HepG2 (cell line): ENCODE results near the gene CMTM8. TPM values are rescaled to one million over a fixed set of nuclear protein-coding genes. Genes with fewer than 3 reads are reported as not detected.
A peak's percentile ranks its signal among the peaks of the same experiment; 100 is the strongest.

ENCODE experiments used
- ELF3 ChIP-seq: IDR thresholded peaks from 2 replicates; pipeline ENCODE4 v1.6.1; 2016; ENCODE audit warnings: missing genetic modification reagents, missing compliant biosample characterization
- HOXA3 ChIP-seq: sonication (generic); formaldehyde crosslinking; IDR thresholded peaks from 2 replicates; pipeline ENCODE4 v1.5.0; 2020; ENCODE audit warnings: missing genetic modification reagents
- HOXA5 ChIP-seq: sonication (generic); formaldehyde crosslinking; IDR thresholded peaks from 2 replicates; pipeline ENCODE4 v1.4.0; 2020; ENCODE audit warnings: missing genetic modification reagents
- ISL2 ChIP-seq: sonication (generic); formaldehyde crosslinking; IDR thresholded peaks from 2 replicates; pipeline ENCODE4 v1.5.0; 2020; ENCODE audit warnings: missing genetic modification reagents
- KDM1A ChIP-seq: IDR thresholded peaks from 2 replicates; pipeline ENCODE4 v1.6.1; 2016; ENCODE audit warnings: missing compliant biosample characterization
- MLLT10 ChIP-seq: sonication (generic); formaldehyde crosslinking; IDR thresholded peaks from 2 replicates; pipeline ENCODE4 v1.4.0; 2020; ENCODE audit warnings: missing genetic modification reagents
- NCOR1 ChIP-seq: fragments of 200-600 bp; sonication (generic); IDR thresholded peaks from 2 replicates; pipeline ENCODE4 v1.7.0; 2017; ENCODE audit warnings: antibody characterized with exemption, low read length, borderline replicate concordance
- RARA ChIP-seq: IDR thresholded peaks from 2 replicates; pipeline ENCODE4 v1.6.1; 2016; ENCODE audit warnings: missing genetic modification reagents, missing compliant biosample characterization
- SOX6 ChIP-seq, 2 experiments: fragments of 450-650 bp in 1 of 2; sonication (generic) in 1 of 2; formaldehyde crosslinking in 1 of 2; IDR thresholded peaks; 2 replicates each; pipeline versions ENCODE4 v1.4.0 to v1.6.1; 2017 to 2020; ENCODE audit warnings: antibody characterized with exemption in 1 of 2, mild to moderate bottlenecking in 1 of 2, missing genetic modification reagents in 1 of 2
- SP140L ChIP-seq: sonication (generic); formaldehyde crosslinking; IDR thresholded peaks from 2 replicates; pipeline ENCODE4 v1.4.0; 2020; ENCODE audit warnings: missing genetic modification reagents, borderline replicate concordance
- ZFP62 ChIP-seq: sonication (generic); formaldehyde crosslinking; IDR thresholded peaks from 2 replicates; pipeline ENCODE4 v1.4.0; 2020; ENCODE audit warnings: missing genetic modification reagents
- ZNF430 ChIP-seq: sonication (generic); formaldehyde crosslinking; IDR thresholded peaks from 2 replicates; pipeline ENCODE4 v1.9.0; 2021; ENCODE audit warnings: mild to moderate bottlenecking, missing genetic modification reagents
- ZNF441 ChIP-seq: sonication (generic); formaldehyde crosslinking; IDR thresholded peaks from 2 replicates; pipeline ENCODE4 v1.7.0; 2021; ENCODE audit warnings: missing genetic modification reagents, borderline replicate concordance
- ZNF446 ChIP-seq: sonication (generic); formaldehyde crosslinking; IDR thresholded peaks from 2 replicates; pipeline ENCODE4 v1.5.0; 2020; ENCODE audit warnings: mild to moderate bottlenecking, missing genetic modification reagents
- ZNF543 ChIP-seq: sonication (generic); formaldehyde crosslinking; IDR thresholded peaks from 2 replicates; pipeline ENCODE4 v1.4.0; 2020; ENCODE audit warnings: mild to moderate bottlenecking, missing genetic modification reagents
- ZNF577 ChIP-seq: sonication (generic); formaldehyde crosslinking; IDR thresholded peaks from 2 replicates; pipeline ENCODE4 v1.4.0; 2020; ENCODE audit warnings: mild to moderate bottlenecking, low read depth, missing genetic modification reagents, borderline replicate concordance
- ZNF891 ChIP-seq: sonication (generic); formaldehyde crosslinking; IDR thresholded peaks from 2 replicates; pipeline ENCODE4 v1.5.0; 2020; ENCODE audit warnings: mild to moderate bottlenecking, missing genetic modification reagents
- polyA plus RNA-seq, 8 experiments: library from polyadenylated mRNA; depleted of rRNA in 3 of 8; stranded (reverse) in 7 of 8; unstranded in 1 of 8; fragments of >200 nt; fragmentation: Illumina TruSeq in 4 of 8; extraction: Trizol in 4 of 8; gene quantifications; 2 replicates each; pipeline versions ENCODE4 v1.2.1 to v1.2.3, GENCODE V29; 2011 to 2016; ENCODE audit warnings: low read depth in 4 of 8, missing spikeins in 1 of 8, mixed read lengths in 1 of 8; ENCODE audit not compliant: insufficient read depth in 1 of 8
- total RNA-seq, 5 experiments: library from RNA; depleted of rRNA; stranded (reverse); fragments of >200 nt; fragmentation: Illumina TruSeq; extraction: Trizol; gene quantifications; 2 replicates each; pipeline ENCODE4 v1.2.3, GENCODE V29; 2016; ENCODE audit warnings: low read depth in 1 of 5
- TF ChIP-seq, protein P1 (sequence below): sonication (generic); formaldehyde crosslinking; IDR thresholded peaks from 2 replicates; pipeline ENCODE4 v1.5.0; 2020; ENCODE audit warnings: missing genetic modification reagents
- TF ChIP-seq, protein P2 (sequence below): sonication (generic); formaldehyde crosslinking; IDR thresholded peaks from 2 replicates; pipeline ENCODE4 v1.9.0; 2021; ENCODE audit warnings: mild to moderate bottlenecking, missing genetic modification reagents
- TF ChIP-seq, protein P3 (sequence below): sonication (generic); formaldehyde crosslinking; IDR thresholded peaks from 2 replicates; pipeline ENCODE4 v1.5.1; 2020; ENCODE audit warnings: mild to moderate bottlenecking, missing genetic modification reagents, moderate library complexity
- TF ChIP-seq, protein P4 (sequence below): sonication (generic); formaldehyde crosslinking; IDR thresholded peaks from 2 replicates; pipeline ENCODE4 v1.5.0; 2020; ENCODE audit warnings: missing genetic modification reagents, mild to moderate bottlenecking, borderline replicate concordance

CMTM8 gene
- total and polyA plus RNA-seq, 2 of the 13 experiments (the other 11 are each of a cell fraction or from before 2014, with no cell fraction given) = 8.9 to 15.8 TPM

DNA sequence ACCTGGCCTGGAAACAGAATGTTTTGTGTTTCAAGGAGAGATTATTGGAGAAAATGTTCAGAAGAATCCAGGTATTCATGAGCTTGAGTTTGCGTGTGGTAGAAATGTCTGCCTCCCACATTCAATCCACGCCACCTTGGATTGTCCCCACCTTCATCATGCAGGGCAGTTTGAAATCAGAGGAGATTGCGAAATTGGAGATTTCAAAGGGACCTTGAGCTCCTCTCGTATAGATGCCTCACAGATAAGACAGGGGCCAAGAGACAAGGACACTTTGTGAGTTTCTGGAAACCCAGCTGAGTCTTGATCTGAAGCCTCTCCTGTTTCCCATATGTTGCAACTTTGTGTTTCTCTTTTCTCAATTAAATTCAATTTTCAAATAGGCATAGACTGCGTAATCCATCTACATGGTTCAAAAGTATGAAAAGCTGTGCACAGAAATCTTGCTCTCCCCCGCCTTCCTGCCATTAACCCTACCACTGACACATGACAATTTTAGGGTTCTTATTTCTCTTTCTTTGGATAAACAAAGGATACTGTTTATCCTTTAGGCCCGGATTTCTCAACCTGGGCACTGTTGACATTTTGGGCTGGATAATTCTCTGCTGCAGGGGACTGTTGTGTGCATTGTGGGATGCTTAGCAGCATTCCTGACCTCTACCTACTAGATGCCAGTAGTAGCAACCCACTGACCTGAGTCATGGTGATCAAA lies 53.8 kb downstream of the CMTM8 start (continued):
- TF ChIP-seq MLLT10 (no peak), NCOR1 (peak; percentile 30; the same call in 1 of the 2 replicates), ZNF543 (CRISPR knock-in tag) (no peak), ZNF441 (no peak), HOXA3 (peak; percentile 46), ZNF577 (no peak), SOX6 (IDR thresholded peaks at IDR 0.05) (no peak), SOX6 (CRISPR knock-in tag; IDR thresholded peaks at IDR 0.05) (peak; percentile 59), KDM1A (CRISPR knock-in tag) (peak; percentile 37; the same call in 1 of the 2 replicates), ISL2 (CRISPR knock-in tag) (peak; percentile 68), ELF3 (no peak), ZNF446 (CRISPR knock-in tag) (no peak), ZNF430 (CRISPR knock-in tag) (no peak), ZFP62 (CRISPR knock-in tag) (no peak), RARA (CRISPR knock-in tag) (0 out of 2 replicates have a peak, but pooled peaks have one; percentile 2), HOXA5 (no peak), ZNF891 (CRISPR knock-in tag) (no peak), SP140L (CRISPR knock-in tag) (no peak)
- TF ChIP-seq, protein P1, sequence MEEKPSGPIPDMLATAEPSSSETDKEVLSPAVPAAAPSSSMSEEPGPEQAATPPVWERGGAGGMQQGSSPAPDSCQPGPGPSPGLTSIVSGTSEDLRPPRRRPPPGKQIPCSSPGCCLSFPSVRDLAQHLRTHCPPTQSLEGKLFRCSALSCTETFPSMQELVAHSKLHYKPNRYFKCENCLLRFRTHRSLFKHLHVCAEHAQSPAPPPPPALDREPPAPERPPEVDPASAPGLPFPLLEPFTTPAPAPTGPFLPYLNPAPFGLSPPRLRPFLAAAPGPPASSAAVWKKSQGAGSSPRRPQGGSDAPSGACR = no peak
- TF ChIP-seq, protein P2, sequence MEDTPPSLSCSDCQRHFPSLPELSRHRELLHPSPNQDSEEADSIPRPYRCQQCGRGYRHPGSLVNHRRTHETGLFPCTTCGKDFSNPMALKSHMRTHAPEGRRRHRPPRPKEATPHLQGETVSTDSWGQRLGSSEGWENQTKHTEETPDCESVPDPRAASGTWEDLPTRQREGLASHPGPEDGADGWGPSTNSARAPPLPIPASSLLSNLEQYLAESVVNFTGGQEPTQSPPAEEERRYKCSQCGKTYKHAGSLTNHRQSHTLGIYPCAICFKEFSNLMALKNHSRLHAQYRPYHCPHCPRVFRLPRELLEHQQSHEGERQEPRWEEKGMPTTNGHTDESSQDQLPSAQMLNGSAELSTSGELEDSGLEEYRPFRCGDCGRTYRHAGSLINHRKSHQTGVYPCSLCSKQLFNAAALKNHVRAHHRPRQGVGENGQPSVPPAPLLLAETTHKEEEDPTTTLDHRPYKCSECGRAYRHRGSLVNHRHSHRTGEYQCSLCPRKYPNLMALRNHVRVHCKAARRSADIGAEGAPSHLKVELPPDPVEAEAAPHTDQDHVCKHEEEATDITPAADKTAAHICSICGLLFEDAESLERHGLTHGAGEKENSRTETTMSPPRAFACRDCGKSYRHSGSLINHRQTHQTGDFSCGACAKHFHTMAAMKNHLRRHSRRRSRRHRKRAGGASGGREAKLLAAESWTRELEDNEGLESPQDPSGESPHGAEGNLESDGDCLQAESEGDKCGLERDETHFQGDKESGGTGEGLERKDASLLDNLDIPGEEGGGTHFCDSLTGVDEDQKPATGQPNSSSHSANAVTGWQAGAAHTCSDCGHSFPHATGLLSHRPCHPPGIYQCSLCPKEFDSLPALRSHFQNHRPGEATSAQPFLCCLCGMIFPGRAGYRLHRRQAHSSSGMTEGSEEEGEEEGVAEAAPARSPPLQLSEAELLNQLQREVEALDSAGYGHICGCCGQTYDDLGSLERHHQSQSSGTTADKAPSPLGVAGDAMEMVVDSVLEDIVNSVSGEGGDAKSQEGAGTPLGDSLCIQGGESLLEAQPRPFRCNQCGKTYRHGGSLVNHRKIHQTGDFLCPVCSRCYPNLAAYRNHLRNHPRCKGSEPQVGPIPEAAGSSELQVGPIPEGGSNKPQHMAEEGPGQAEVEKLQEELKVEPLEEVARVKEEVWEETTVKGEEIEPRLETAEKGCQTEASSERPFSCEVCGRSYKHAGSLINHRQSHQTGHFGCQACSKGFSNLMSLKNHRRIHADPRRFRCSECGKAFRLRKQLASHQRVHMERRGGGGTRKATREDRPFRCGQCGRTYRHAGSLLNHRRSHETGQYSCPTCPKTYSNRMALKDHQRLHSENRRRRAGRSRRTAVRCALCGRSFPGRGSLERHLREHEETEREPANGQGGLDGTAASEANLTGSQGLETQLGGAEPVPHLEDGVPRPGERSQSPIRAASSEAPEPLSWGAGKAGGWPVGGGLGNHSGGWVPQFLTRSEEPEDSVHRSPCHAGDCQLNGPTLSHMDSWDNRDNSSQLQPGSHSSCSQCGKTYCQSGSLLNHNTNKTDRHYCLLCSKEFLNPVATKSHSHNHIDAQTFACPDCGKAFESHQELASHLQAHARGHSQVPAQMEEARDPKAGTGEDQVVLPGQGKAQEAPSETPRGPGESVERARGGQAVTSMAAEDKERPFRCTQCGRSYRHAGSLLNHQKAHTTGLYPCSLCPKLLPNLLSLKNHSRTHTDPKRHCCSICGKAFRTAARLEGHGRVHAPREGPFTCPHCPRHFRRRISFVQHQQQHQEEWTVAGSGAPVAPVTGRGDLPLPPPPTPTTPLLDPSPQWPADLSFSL (CRISPR knock-in tag) = no peak
- TF ChIP-seq, protein P3, sequence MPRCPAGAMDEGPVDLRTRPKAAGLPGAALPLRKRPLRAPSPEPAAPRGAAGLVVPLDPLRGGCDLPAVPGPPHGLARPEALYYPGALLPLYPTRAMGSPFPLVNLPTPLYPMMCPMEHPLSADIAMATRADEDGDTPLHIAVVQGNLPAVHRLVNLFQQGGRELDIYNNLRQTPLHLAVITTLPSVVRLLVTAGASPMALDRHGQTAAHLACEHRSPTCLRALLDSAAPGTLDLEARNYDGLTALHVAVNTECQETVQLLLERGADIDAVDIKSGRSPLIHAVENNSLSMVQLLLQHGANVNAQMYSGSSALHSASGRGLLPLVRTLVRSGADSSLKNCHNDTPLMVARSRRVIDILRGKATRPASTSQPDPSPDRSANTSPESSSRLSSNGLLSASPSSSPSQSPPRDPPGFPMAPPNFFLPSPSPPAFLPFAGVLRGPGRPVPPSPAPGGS (CRISPR knock-in tag) = no peak
- TF ChIP-seq, protein P4, sequence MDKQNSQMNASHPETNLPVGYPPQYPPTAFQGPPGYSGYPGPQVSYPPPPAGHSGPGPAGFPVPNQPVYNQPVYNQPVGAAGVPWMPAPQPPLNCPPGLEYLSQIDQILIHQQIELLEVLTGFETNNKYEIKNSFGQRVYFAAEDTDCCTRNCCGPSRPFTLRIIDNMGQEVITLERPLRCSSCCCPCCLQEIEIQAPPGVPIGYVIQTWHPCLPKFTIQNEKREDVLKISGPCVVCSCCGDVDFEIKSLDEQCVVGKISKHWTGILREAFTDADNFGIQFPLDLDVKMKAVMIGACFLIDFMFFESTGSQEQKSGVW (CRISPR knock-in tag) = no peak
